Lung (tissue), 12 donors: ENCODE results near the gene CCDC15. TPM values are rescaled to one million over a fixed set of nuclear protein-coding genes. Genes with fewer than 3 reads are reported as not detected.
A peak's percentile ranks its signal among the peaks of the same experiment; 100 is the strongest.

ENCODE experiments used
- ATAC-seq: fragments of 200-7000 bp; cut with Tn5 transposase; one replicate; pipeline ENCODE4 v1.9.1; 2020; ENCODE audit warnings: moderate number of reproducible peaks; ENCODE audit not compliant: insufficient read depth, low FRiP score
- DNase-seq, 3 donors: peaks; one replicate each; pipeline ENCODE4 v3.0.0-alpha.2; 2013 to 2017
- H3K27ac ChIP-seq, 2 donors: one replicate each; pipeline ENCODE4 v1.5.1; 2013; ENCODE audit warnings: mild to moderate bottlenecking in 2 of 2, moderate library complexity in 2 of 2, control low read depth in 1 of 2, inconsistent platforms in 1 of 2, low read depth in 1 of 2, low read length in 1 of 2
- H3K27me3 ChIP-seq, 3 donors: one replicate each; pipeline ENCODE4 v1.5.1; 2013; ENCODE audit warnings: low read length in 2 of 3; ENCODE audit not compliant: control insufficient read depth in 3 of 3, insufficient read depth in 3 of 3
- H3K36me3 ChIP-seq, 4 donors: one replicate each; pipeline ENCODE4 v1.5.1; 2013; ENCODE audit warnings: low read length in 4 of 4, mild to moderate bottlenecking in 1 of 4, moderate library complexity in 1 of 4; ENCODE audit not compliant: control insufficient read depth in 4 of 4, insufficient read depth in 4 of 4
- H3K4me1 ChIP-seq, 5 donors: one replicate each; pipeline ENCODE4 v1.5.1; 2013; ENCODE audit warnings: low read length in 5 of 5, mild to moderate bottlenecking in 2 of 5, moderate library complexity in 1 of 5; ENCODE audit not compliant: control insufficient read depth in 5 of 5, insufficient read depth in 5 of 5
- H3K4me3 ChIP-seq: one replicate; pipeline ENCODE4 v1.5.1; 2013; ENCODE audit warnings: mild to moderate bottlenecking, control low read depth, moderate library complexity
- H3K9ac ChIP-seq, 2 donors: one replicate each; pipeline ENCODE4 v1.5.1; 2013; ENCODE audit warnings: low read length in 2 of 2, control low read depth in 1 of 2; ENCODE audit not compliant: insufficient read depth in 1 of 2
- H3K9me3 ChIP-seq, 4 donors: one replicate each; pipeline ENCODE4 v1.5.1; 2013; ENCODE audit warnings: low read length in 3 of 4, mild to moderate bottlenecking in 1 of 4, moderate library complexity in 1 of 4; ENCODE audit not compliant: control insufficient read depth in 4 of 4, insufficient read depth in 3 of 4
- CTCF ChIP-seq: IDR thresholded peaks from 2 replicates; pipeline ENCODE4 v1.5.1; 2012; ENCODE audit warnings: mild to moderate bottlenecking; ENCODE audit errors: control extremely low read depth, extremely low read depth
- whole genome bisulfite sequencing, 2 donors: extraction: QIAGEN DNeasy Blood & Tissue Kit; methylation state at CpG; one replicate each; pipeline ENCODE4 v1.1.7; 2013; 5-methylcytosine and 5-hydroxymethylcytosine counted together
- polyA plus RNA-seq, 2 donors: library from polyadenylated mRNA; stranded (reverse); fragments of 200-250 nt; gene quantifications; one replicate each; pipeline ENCODE4 v1.2.1, GENCODE V29; 2013
- total RNA-seq, 2 donors: library from RNA; depleted of rRNA in 1 of 2; stranded (reverse); fragments of >200 nt in 1 of 2; gene quantifications; one replicate each; pipeline ENCODE4 v1.2.1, GENCODE V29; 2014 to 2021
- donor health status: control.
- donor health status: control.
- donor health status: Bipolar disorder and iron deficiency.
- donor health status: healthy.
- donor health status: DM: yes; HTN: yes; CAD: no.

Gene CCDC15
- total and polyA plus RNA-seq, 4 donors = 0.65 to 5.1 (median 1.1) TPM

GRCh38 chr11:125001849-125002248 is 47.8 kb downstream of the CCDC15 start:
- no peak for ATAC-seq
- no peaks in the 10 kb centered on the region for H3K4me1 ChIP-seq
- H3K36me3 ChIP-seq = peaks cover 0 to 28% (median 7%) of the 10 kb centered on the region in 4 donors
- no peaks in the 10 kb centered on the region for H3K27me3 ChIP-seq
- H3K27ac ChIP-seq = no peak overlapping the region
- 92 to 94% methylated on average over 2 of the region's 2 CpGs for WGBS, 2 donors
- H3K9ac ChIP-seq = no peak overlapping the region
- peaks cover 0 to 6% (median 2%) of the 10 kb centered on the region in 4 donors for H3K9me3 ChIP-seq
- no peak for TF ChIP-seq CTCF
- no peak overlapping the region for H3K4me3 ChIP-seq
- no peak for DNase-seq

GRCh38 chr11:125005491-125005890 is 51.5 kb downstream of the CCDC15 start:
- Histone ChIP-seq H3K9ac (no peak overlapping the region), H3K36me3 (peaks cover 0 to 28% (median 10%) of the 10 kb centered on the region in 4 donors), H3K27ac (no peak overlapping the region), H3K4me1 (no peaks in the 10 kb centered on the region), H3K4me3 (no peak overlapping the region), H3K27me3 (no peaks in the 10 kb centered on the region), H3K9me3 (peaks cover 0 to 6% (median 2%) of the 10 kb centered on the region in 4 donors)
- TF ChIP-seq CTCF = no peak
- no peak for ATAC-seq
- 92 to 97% methylated on average over 2 of the region's 2 CpGs for WGBS, 2 donors
- no peak for DNase-seq

- TF ChIP-seq CTCF = no peak
- no peak overlapping the region for H3K9ac ChIP-seq
- ATAC-seq (no peak), DNase-seq (no peak)
- H3K27ac ChIP-seq = no peak overlapping the region
- no peaks in the 10 kb centered on the region for H3K4me1 ChIP-seq
- H3K36me3 ChIP-seq = peaks cover 0 to 2% (median 0%) of the 10 kb centered on the region in 4 donors
- H3K9me3 ChIP-seq = no peaks in the 10 kb centered on the region
- H3K4me3 ChIP-seq = no peak overlapping the region
- no peaks in the 10 kb centered on the region for H3K27me3 ChIP-seq
Measured at GRCh38 chr11:125016413-125016812, 62.4 kb downstream of the CCDC15 start.

- DNase-seq (peak in 2 of 3 donors; percentile 40 to 47), ATAC-seq (no peak)
- H3K9me3 ChIP-seq = no peaks in the 10 kb centered on the region
- WGBS, 2 donors = 71 to 87% methylated on average over 2 of the region's 2 CpGs
- no peaks in the 10 kb centered on the region for H3K27me3 ChIP-seq
- no peak overlapping the region for H3K4me3 ChIP-seq
- TF ChIP-seq CTCF = no peak
- H3K4me1 ChIP-seq = no peaks in the 10 kb centered on the region
- no peak overlapping the region for H3K27ac ChIP-seq
- no peak overlapping the region for H3K9ac ChIP-seq
- no peaks in the 10 kb centered on the region for H3K36me3 ChIP-seq
Measured at GRCh38 chr11:125020342-125020741, 66.3 kb downstream of the CCDC15 start.
